HG02798 (cell line): ENCODE data around the gene XRCC3.

Experiments used
- ATAC-seq: cut with Tn5 transposase; IDR thresholded peaks from one replicate; pipeline ENCODE4 v1.9.1; 2021; ENCODE audit warnings: mild to moderate bottlenecking; ENCODE audit not compliant: unreplicated experiment, poor library complexity

The XRCC3 gene

DNA sequence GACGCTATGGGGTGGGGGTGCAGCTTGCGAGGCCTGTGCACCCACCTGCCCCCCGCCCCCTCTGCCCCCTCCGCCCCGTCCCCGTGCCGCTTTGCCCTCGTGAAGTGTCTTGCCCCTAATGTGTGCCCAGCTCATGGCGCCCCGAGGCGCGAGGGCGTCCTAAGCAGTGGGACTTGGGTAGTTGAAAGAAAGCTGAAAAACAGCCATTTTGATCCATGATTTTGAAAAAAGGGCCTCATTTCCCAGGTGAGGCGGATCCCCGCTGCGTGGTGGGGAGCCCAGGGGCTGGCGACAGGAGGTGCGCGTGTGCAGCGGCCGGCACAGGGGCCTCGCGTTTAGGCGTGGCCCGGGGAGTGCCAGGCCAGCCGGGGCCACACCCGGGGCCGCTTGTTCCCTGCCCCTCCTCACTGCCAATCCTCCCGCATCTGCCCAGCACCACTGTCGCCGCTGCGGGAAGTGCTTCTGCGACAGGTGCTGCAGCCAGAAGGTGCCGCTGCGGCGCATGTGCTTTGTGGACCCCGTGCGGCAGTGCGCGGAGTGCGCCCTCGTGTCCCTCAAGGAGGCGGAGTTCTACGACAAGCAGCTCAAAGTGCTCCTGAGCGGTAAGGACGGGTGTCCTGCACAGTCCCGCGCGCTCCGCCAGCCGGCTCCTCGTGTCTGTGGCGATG lies 12.2 kb upstream of the XRCC3 start:
- no peak for ATAC-seq

DNA sequence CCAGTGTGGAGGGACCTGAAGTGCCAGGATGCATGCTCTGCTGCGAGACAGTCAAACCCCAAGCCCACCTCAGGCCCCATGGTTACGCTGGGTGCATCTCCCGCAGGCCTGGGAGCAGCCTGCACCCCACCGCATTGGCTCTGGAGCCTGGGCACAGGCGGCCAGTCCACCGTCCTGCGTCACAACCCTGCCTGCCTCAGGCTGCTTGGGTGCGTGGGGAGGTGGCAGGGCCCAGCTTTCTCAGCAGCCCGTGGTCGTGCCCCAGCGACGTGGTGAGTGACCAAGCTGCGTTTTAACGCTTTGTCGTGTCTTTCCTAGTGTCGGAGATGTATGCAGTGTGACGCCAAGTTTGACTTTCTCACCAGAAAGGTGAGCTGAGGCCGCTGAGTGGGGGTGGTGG lies 11.2 kb upstream of the XRCC3 start:
- ATAC-seq: no peak

DNA sequence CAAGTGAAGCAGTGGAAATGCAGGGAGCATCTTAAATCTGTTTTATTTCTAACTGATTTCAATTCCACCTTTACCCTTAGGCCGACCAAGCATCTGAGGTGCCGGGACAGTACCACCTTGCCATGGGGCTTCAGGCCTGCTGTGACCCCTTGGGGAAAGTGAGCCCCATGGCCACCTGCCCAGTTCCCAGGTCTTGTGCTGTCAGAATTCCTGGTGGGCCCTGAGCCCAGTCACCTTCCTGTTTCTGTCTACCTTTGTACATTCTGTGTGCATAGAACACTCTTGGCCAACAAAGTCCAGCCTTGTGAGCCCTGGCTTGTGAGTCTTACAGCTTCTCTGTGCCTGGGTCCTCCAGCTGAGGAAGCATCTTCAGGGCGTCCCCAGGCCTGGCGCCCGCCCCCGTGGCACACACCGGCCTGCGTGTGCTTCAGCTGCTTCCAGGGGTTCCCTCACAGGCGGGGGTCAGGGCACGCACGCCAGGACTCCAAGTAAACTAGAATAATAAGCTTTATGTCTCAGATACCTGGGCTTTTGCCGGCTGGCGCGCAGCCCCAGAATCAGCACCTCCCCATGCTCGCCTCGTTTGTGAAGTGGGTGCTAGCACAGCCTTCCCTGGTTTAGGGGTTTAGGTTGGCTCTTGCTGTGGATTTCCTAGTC lies 10.6 kb upstream of the XRCC3 start:
- ATAC-seq: no peak

DNA sequence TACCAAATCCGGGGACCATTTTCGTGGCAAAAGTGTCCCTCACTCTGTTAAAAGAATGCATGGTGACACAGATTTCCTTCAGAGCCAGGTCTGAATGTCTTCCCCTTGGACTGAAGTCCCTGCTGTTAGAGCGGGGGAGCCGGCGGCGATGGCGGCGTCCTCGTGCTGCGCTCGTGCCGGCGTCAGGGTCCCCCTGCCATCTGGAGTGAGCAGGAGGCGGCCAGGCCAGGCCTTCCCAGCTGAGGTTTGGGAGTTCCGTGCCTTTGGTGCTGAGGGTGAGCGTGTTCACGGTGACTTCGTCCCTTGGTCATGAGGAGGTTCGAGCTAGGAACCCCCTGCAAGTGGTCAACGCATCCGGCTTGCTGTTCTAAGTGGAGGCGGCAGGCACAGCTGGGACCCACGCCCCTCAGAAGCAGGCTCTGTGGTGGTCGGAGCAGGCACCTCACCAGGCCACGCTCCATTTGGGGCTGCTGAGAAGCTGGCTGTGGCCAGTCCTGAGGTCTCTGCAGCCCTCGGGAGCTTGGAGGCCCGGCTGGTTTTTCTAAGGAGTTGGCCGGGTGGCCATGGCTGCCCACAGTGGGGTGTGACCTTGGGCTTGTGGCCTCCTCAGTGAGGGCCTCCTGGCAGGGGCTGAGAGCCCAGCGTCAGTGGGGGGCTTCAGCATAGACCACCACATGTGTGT lies 9.9 kb upstream of the XRCC3 start:
- ATAC-seq: no peak

DNA sequence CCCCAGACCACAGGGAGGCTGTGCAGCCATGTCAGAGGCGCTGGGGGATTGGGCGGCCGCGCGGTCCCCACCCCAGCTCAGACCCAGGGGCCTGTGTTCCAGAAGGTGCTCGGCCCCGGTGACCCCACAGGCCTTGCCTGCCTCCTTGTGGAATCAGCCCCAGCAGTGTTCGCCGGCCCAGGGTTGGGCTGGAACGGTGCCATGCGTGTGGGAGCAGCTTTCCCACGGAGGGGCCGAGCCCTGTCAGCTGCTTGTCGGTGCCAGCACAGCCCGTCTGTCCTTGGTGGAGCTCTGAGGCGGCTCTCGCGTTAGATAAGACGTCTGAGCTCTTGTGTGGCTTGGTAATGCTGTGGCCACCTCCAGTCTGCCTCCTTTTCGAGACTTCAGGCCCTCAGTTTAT lies 8.9 kb upstream of the XRCC3 start:
- ATAC-seq: no peak

DNA sequence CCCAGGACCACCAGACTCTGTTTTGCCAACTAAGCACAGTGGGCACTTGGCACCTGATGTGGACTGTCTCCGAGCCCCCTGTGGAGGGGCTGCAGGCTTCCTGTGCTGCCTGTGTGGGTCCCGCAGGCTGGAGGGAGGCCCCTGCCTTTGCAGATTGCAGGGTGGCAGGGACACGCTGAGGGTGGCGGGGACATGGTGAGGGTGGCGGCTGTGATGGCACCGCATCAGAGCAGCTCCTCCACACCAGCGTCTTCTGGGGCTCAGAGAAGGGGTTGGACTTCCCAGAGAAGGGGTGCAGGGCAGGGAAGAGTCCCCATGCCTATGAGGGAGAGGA lies 8.5 kb upstream of the XRCC3 start:
- ATAC-seq: no peak

DNA sequence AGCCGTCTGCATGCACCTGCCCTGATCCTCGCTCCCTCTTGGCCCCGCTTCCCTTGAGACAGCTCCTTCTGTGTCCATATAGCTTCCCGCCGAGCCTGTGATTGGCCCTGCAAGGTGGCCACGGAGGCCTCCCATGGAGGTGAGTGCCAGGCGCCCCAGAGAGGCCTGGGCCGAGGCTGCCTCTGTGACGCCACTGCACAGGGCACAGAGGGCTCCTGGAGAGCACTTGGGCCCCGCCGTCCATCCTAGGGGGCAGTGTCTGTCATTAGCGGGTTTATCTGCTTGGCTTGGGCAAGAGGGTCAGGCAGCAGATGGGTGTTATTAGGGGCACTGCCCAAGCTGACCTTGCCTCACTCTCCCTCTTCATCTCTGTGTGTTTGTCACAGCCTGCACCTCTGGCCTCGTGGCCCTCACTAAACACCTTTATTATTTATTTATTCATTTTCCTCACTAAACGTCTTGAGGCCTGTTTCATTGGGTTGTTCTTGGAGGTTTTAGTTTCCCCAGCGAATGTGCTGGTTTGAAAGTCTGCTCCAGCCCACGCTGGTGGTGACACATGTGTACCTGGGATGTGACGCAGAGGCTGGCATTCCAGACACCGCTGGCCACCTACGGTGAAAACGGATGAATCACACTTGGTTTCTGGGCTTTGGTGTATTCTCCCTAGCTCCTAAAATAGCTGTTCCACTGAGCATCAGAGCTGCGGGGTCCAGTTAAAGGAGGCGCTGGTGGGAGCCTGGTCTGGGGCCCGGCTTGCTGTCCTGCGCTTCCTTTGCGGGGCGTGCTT lies 6.3 kb upstream of the XRCC3 start:
- no peak for ATAC-seq

DNA sequence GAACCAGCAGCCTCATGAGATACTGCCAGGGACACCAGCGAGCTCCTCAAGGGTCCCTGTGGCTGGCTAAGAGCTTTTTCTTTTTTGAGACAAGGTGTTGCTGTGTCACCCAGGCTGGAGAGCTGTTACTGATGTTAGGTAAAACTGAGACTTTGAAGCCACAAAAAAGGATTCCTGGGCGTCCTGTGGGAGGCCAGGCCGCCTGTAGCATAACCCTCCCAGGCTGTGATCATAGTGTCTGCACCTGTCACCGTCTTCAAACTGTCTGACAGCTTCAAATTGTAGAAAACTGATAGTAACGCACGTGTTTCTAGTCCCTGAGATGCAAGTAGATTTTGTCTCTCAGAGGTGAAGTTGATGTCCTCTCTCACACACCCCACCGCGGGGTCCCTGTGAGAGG lies 4.5 kb upstream of the XRCC3 start:
- no peak for ATAC-seq

DNA sequence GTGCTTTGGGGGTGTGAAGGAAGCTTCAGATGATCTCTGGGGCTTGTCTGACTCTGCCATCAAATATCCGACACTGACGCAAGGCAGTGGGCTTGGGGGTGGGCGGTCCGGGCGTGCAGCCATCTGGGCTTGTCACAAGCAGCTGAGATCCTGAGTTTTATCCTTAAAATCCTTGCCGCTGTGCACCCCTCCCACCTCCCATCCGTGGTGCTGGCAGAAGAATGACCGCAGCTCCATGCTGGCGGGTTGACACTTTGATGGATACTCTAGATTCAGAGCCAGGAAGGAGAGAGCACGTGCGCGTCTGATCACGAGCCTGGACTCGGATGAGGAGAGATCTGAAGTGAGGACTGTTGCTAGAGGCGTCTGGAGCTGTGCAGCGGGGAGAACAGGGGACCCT lies 3.3 kb upstream of the XRCC3 start:
- ATAC-seq: no peak

DNA sequence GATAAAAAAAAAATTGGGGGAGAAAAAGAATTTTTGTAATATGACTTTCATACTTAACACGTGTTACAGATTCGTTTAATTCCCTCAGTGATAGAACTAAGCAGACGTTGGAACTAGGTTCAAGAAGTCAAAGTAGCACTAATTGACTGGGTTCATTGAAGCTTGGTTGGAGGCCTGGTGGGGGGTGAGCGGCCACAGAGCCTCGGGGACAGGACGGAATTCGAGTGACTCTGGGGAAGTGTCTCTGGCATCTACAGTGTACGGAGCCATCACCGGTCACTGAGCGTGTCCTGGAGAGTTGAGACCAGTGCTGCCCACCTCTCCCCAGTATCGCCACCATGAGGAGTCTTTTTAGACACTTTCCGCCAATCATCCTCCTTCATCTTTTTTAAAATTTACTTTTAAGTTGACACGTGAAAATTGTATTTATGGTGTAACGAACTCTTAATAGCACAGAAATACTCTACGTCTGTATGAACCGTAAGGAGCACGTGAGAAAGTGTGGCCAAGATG lies 1.7 kb upstream of the XRCC3 start:
- no peak for ATAC-seq

DNA sequence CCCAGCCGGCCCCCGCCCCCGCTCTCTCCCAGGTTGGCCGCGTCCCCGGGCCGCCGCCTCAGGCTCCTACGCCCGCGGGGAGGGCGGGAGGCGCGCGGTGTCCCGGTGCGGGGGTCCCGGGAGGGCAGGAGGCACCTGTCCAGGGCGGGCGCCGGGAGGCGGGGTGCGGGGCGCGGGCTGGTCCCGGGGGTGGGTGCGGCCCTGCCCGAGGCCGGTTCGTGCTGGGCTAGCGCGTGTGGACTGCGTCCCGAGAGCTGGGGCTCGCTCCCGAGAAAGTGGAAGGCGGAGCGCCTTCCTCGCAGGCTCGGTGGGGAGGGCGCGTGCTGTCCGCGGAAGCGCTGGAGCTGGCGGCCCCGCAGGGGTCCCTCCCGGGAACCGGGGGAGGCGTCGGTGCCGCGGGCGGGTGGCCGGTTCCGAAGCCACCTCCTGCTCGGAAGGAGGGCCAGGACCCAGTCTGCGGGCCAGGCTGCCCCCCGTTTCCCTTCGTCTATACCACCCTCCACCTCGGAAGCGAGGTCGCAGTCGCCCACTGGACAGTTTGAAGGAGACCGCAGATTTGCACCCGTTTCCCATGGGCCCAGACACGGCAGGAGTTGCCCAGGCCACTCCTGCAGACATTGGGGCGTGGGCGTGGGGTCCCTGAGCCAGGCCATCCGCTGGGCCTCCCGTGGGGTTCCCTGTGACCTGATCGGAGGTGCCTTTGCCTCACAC lies 995 bp upstream of the XRCC3 start:
- ATAC-seq: peak; percentile 0

DNA sequence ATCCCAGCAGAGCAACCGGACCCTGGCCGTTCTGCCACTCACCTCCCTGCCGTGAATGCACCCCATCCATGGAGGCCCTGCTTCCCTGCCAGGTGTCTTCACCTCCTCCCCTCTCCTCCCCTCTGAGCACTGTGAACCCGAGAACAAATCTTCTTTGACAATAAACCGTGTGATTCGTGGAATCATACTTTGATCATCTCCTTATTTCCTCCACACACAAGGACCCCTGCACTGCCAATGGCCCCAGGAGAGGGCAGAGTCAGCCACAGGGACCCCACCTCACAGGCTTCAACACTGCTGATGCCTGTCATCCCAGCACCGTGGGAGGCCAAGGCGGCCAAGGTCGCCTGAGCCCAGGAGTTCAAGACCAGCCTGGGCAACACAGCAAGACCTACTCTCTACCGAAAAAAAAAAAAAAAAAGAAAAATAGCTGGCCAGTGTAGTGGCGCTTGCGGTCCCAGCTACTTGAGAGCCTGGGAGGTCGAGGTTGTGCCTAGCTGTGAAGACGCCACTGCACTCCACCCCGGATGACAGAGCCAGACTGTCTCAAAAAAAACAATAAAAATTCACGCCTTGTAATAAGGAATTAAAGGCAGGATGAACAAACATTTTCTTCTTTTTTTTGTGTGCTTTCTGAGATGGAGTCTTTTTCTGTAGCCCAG lies 1.1 kb downstream of the XRCC3 start:
- ATAC-seq: no peak

DNA sequence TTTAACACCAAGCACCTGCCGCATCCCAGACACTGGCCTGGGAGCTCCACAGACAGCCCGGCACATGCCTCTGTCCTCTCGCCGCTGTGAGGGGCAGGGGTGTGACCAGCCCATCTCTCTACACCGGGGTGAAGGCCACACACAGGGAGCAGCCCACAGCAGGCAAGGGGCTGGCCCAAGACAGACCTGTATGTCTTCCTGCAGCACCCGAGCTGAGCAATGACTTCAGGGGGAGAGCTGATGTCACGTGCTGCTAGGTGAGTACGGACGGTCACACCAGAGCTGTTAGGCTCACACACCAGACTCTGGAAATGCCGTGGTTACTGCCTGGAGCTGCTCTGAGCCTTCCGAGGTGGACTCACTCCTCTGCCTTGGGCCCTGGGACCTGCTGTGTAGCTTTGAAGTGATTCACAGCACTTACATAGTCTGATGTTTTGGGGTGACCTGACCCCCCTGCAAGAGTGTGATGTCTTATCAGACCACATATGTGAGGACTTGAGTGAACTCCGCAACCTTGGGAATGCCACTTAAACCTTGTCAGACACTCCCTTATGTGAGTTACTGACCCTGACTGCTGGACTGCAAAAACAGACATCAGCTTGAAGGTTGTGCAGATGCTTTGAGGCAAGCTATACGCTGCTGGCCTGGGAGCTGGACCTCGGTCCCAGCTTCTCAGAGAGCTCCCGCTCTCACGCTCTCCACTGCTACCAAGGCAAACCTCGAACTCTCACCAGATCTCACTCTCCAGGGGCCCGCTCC lies 1.8 kb downstream of the XRCC3 start:
- ATAC-seq: no peak

DNA sequence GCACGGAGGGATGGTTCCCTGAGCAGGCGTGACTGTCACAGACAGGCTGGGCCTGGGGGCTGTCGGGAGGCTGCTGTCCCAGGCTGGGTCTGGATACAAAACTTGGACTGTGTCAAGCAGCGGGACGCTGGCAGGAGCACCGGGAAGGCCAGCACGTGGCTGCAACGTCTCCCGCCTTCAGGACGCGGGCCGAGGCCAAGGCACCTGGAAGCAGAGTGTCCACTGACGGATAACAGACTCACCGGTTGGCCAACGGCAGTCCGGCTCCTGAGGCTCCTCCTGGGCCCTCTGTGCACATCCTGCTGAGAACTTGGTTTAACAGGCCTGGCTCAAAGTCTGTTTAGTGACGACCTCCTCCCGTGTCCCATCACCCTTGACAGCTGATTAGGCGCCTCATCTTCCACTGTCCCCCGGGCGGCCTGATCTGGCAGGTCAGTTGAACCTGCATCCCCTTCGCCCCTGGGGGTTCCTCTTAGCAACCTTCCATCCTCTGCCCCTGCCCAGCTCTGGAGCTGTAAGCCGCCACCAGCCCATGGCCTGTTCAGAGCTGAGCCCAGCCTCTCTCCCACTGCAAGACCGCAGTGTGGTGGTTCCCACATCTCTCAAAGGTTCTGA lies 2.5 kb downstream of the XRCC3 start:
- ATAC-seq: no peak

DNA sequence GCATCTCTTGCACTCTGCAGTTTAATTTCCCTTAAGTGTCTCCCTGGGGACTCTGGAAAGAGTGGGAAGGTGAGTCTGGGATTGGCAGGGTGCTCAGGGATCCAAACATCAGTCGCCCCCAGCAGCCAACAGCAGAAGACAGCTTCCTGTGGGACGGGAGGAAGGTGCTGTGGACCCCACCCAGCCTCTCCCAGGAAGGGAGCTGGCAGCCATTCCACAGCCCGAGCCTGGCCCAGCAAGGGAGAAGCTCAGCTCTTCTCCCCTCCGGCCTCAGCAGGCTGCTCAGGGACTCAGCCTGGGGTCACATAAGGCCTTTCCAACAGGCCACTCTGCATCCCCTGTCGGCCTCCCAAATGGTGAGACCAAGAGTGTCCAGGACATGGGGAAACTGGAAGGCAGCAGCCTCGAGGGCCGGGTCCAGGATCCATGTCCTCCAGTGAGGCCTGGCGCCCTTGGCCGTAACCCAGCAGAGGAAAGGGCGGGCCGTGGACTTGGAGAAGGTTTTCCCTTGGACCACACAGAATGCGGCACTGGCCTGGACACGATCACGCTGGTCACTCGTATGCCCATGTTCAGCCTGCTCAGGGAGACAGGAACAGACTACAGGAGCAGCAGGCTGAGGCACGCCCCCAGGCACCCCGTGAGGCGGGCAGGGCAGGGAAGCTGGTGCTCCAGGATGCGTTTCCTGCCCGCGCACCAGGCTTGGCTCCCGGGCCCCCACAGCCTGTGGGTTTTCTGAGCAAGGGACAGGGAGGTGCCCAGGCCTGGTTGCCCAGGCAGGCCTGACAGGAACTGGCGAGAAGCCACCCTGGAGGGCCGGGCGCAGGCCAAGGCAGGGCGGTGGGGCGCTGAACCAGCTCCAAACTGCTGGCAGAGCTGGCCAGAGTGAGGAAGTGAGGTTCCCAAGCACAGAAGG lies 3.5 kb downstream of the XRCC3 start:
- no peak for ATAC-seq

DNA sequence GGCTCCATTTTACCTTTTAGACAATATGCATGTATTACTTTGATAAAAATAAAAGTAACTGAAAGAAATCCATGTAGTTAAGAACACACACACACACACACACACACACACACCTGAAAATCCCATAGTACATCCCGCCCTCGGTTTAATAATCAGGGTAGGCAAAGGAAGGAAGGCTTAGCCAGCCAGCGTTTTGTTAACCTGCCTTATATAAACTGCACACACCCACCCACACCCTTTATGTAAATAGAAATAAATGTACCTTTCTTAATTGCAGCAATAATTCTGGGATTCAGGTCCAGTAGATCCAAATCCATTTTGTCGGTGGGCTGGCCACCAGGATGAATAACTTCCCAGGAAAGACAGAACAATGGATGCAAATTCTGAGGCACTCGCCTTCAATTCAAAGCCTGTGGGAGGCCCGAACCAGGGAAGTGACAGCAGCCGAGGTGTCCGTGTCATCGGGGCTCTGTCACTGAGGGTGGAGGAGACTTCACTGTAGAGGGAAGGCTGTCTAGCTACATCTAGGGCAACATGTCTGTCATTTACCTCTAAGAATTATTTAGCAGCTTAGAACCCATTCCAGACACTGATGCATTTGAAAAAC lies 4.4 kb downstream of the XRCC3 start:
- no peak for ATAC-seq

DNA sequence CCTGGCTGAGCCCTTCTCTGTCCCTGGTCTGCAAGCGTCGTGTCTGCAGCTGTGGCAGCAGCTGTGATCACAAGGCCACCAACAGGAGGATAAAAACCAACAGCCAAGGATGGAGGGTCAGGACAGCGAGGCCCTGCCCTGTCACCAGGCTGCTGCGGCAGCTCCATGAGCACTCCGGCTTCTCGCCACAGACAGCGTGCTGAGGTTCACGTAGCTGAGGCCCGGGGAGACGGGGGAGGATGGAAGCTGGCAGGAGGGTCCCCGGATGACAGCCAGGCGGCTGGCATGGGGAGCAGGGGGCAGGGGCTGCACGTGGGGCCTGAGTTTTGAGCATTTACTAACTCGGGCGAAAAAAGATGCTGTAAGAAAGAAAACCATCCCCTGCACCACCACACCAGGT lies 5.4 kb downstream of the XRCC3 start:
- ATAC-seq: no peak
